ENCODE data around the gene CAMKV. TPM values are rescaled to one million over a fixed set of nuclear protein-coding genes. Genes with fewer than 3 reads are reported as not detected.
"Not testable (repeated sequence)": the region's sequence is repeated elsewhere in the genome, so short reads cannot be mapped to it uniquely, and the experiment has no call there.

CAMKV gene
- total RNA-seq, 1 experiment from 2014 or later, result not detected

- peak; percentile 94 for DNase-seq (ENCODE audit: low spot score)
These were observed 13.3 kb downstream of the CAMKV start, which contains the start of gene TRAIP for GRCh38 chr3:49856181-49857005. TRAIP (minus strand) TSS chr3:49856564; CDS start chr3:49856453, 111 bp downstream.

GRCh38 chr3:49855662-49856061, 14.0 kb downstream of the CAMKV start:
- DNase-seq (ENCODE audit: low spot score), result no peak

GRCh38 chr3:49845694-49846093, 24.0 kb downstream of the CAMKV start:
- no peak for DNase-seq (ENCODE audit: low spot score)

- DNase-seq (ENCODE audit: low spot score), result no peak
These were observed 25.1 kb downstream of the CAMKV start for GRCh38 chr3:49844464-49845183.

- DNase-seq (ENCODE audit: low spot score), result no peak
These were observed 26.7 kb downstream of the CAMKV start for GRCh38 chr3:49842843-49843517.

- DNase-seq (ENCODE audit: low spot score), result no peak
These were observed 27.9 kb downstream of the CAMKV start for GRCh38 chr3:49841806-49842205.

GRCh38 chr3:49841126-49841696, 28.5 kb downstream of the CAMKV start:
- DNase-seq (ENCODE audit: low spot score), result peak; percentile 17

- no peak for DNase-seq (ENCODE audit: low spot score)
These were observed 29.3 kb downstream of the CAMKV start for GRCh38 chr3:49840388-49840787.

GRCh38 chr3:49839193-49839809, 30.4 kb downstream of the CAMKV start:
- DNase-seq (ENCODE audit: low spot score), result peak; percentile 76

GRCh38 chr3:49831341-49831740, 38.4 kb downstream of the CAMKV start:
- DNase-seq (ENCODE audit: low spot score), result no peak

GRCh38 chr3:49826016-49826415, 43.7 kb downstream of the CAMKV start:
- DNase-seq (ENCODE audit: low spot score), result no peak

GRCh38 chr3:49823131-49823530, 46.6 kb downstream of the CAMKV start:
- DNase-seq (ENCODE audit: low spot score), result not testable (repeated sequence)

GRCh38 chr3:49813497-49814174, 56.1 kb downstream of the CAMKV start, which contains the start of gene UBA7:
UBA7 (minus strand) TSS chr3:49813953; CDS start chr3:49813787, 166 bp downstream.
- no peak for DNase-seq (ENCODE audit: low spot score)

GRCh38 chr3:49812916-49813496, 56.7 kb downstream of the CAMKV start:
- DNase-seq (ENCODE audit: low spot score), result no peak

Small RNA genes within 50 kb of the gene (small RNA-seq; reads per million reads assigned to genes)
- gene RN7SL217P, result not detected

Other genes starting within 250 kb of the CAMKV start
- 246 and 254 TPM in 2 replicates for gene APEH, start 195.6 kb downstream of the CAMKV start, total RNA-seq (2014; rRNA removed; shearing (Covaris generic))
- gene MST1, start 180.4 kb downstream of the CAMKV start, total RNA-seq (2014; rRNA removed; shearing (Covaris generic)), result 2.2 and 3.3 TPM in 2 replicates
- gene RNF123, start 180.3 kb downstream of the CAMKV start, total RNA-seq (2014; rRNA removed; shearing (Covaris generic)), result 22.4 and 24.3 TPM in 2 replicates
- 2.0 and 2.7 TPM in 2 replicates for gene AMIGO3, start 150.2 kb downstream of the CAMKV start, total RNA-seq (2014; rRNA removed; shearing (Covaris generic))
- gene GMPPB, start 146.0 kb downstream of the CAMKV start, total RNA-seq (2014; rRNA removed; shearing (Covaris generic)), result 40.0 and 45.1 TPM in 2 replicates
- gene IP6K1, start 83.4 kb downstream of the CAMKV start, total RNA-seq (2014; rRNA removed; shearing (Covaris generic)), result 24.3 and 38.3 TPM in 2 replicates
- 0.15 and 0.34 TPM in 2 replicates for gene CDHR4, start 70.0 kb downstream of the CAMKV start, total RNA-seq (2014; rRNA removed; shearing (Covaris generic))
- 0.15 TPM in 1 of 2 replicates, not detected in the other for gene INKA1, start 66.6 kb downstream of the CAMKV start, total RNA-seq (2014; rRNA removed; shearing (Covaris generic))
- 5.1 and 6.1 TPM in 2 replicates for gene UBA7, start 56.0 kb downstream of the CAMKV start, total RNA-seq (2014; rRNA removed; shearing (Covaris generic))
- gene TRAIP, start 13.3 kb downstream of the CAMKV start, total RNA-seq (2014; rRNA removed; shearing (Covaris generic)), result 10.3 and 12.8 TPM in 2 replicates
- 60.3 and 64.4 TPM in 2 replicates for gene MST1R, start 34.0 kb upstream of the CAMKV start, total RNA-seq (2014; rRNA removed; shearing (Covaris generic))
- gene MON1A, start 59.9 kb upstream of the CAMKV start, total RNA-seq (2014; rRNA removed; shearing (Covaris generic)), result 13.6 and 15.1 TPM in 2 replicates
- 17.4 and 23.7 TPM in 2 replicates for gene RBM6, start 70.2 kb upstream of the CAMKV start, total RNA-seq (2014; rRNA removed; shearing (Covaris generic))
- 33.5 and 35.8 TPM in 2 replicates for gene RBM5, start 219.0 kb upstream of the CAMKV start, total RNA-seq (2014; rRNA removed; shearing (Covaris generic))